ENCODE results near the gene VRK2. TPM values are rescaled to one million over a fixed set of nuclear protein-coding genes. Genes with fewer than 3 reads are reported as not detected.
"Not testable (repeated sequence)": the region's sequence is repeated elsewhere in the genome, so short reads cannot be mapped to it uniquely, and the experiment has no call there.

VRK2 gene
- total RNA-seq, 1 experiment from 2014 or later, result 58.7 TPM

GRCh38 chr2:58106896-58107295 lies 60.3 kb downstream of the VRK2 start:
- H3K4me2 ChIP-seq (ENCODE audit: low read depth, low read length, poor library complexity, severe bottlenecking), result no peak overlapping the region

GRCh38 chr2:58107803-58108710 lies 61.5 kb downstream of the VRK2 start:
- H3K4me2 ChIP-seq (ENCODE audit: low read depth, low read length, poor library complexity, severe bottlenecking), result peak overlapping the region; percentile 5
- H3K36me3 ChIP-seq (ENCODE audit: insufficient read depth, low read length), result no peaks in the 10 kb centered on the region
- no peak overlapping the region for H3K9ac ChIP-seq (ENCODE audit: low read length)
- H3K9me3 ChIP-seq (ENCODE audit: low read length), result no peaks in the 10 kb centered on the region
- H3K4me1 ChIP-seq (ENCODE audit: low read length), result peaks cover 29% of the 10 kb centered on the region
- H4K20me1 ChIP-seq (ENCODE audit: insufficient read depth, low read depth, low read length), result no peaks in the 10 kb centered on the region
- H3K79me2 ChIP-seq (ENCODE audit: low read length), result peaks cover 44% of the 10 kb centered on the region
- H3K27ac ChIP-seq (ENCODE audit: low read length), result no peak overlapping the region
- H3K9me2 ChIP-seq (replicated peaks; ENCODE audit: insufficient read depth, low read length), result no peaks in the 10 kb centered on the region; the same call in 1 of the 2 replicates
- no peaks in the 10 kb centered on the region for H3K27me3 ChIP-seq (ENCODE audit: low read length)
- H2AFZ ChIP-seq (ENCODE audit: low read length), result no peak overlapping the region
- no peak for DNase-seq
- H3K4me3 ChIP-seq (ENCODE audit: low read length), result no peak overlapping the region

More at GRCh38 chr2:58106896-58107295, 60.3 kb downstream of the VRK2 start:
- H3K9ac ChIP-seq (ENCODE audit: low read length), result no peak overlapping the region
- no peak overlapping the region for H2AFZ ChIP-seq (ENCODE audit: low read length)
- H4K20me1 ChIP-seq (ENCODE audit: insufficient read depth, low read depth, low read length), result no peaks in the 10 kb centered on the region
- H3K4me1 ChIP-seq (ENCODE audit: low read length), result peaks cover 29% of the 10 kb centered on the region
- no peaks in the 10 kb centered on the region for H3K27me3 ChIP-seq (ENCODE audit: low read length)
- no peaks in the 10 kb centered on the region for H3K36me3 ChIP-seq (ENCODE audit: insufficient read depth, low read length)
- H3K27ac ChIP-seq (ENCODE audit: low read length), result no peak overlapping the region
- peaks cover 41% of the 10 kb centered on the region for H3K79me2 ChIP-seq (ENCODE audit: low read length)
- DNase-seq, result no peak
- H3K4me3 ChIP-seq (ENCODE audit: low read length), result no peak overlapping the region
- H3K9me2 ChIP-seq (replicated peaks; ENCODE audit: insufficient read depth, low read length), result no peaks in the 10 kb centered on the region; the same call in 1 of the 2 replicates
- no peaks in the 10 kb centered on the region for H3K9me3 ChIP-seq (ENCODE audit: low read length)

GRCh38 chr2:58109481-58109880 lies 62.9 kb downstream of the VRK2 start:
- Histone ChIP-seq H3K9me3 (ENCODE audit: low read length) (no peaks in the 10 kb centered on the region), H3K4me2 (ENCODE audit: low read depth, low read length, poor library complexity, severe bottlenecking) (no peak overlapping the region), H3K9ac (ENCODE audit: low read length) (no peak overlapping the region), H3K79me2 (ENCODE audit: low read length) (peaks cover 44% of the 10 kb centered on the region), H3K4me3 (ENCODE audit: low read length) (no peak overlapping the region), H2AFZ (ENCODE audit: low read length) (no peak overlapping the region), H3K36me3 (ENCODE audit: insufficient read depth, low read length) (no peaks in the 10 kb centered on the region), H3K27me3 (ENCODE audit: low read length) (no peaks in the 10 kb centered on the region), H3K27ac (ENCODE audit: low read length) (no peak overlapping the region), H3K9me2 (replicated peaks; ENCODE audit: insufficient read depth, low read length) (no peaks in the 10 kb centered on the region; the same call in 1 of the 2 replicates), H4K20me1 (ENCODE audit: insufficient read depth, low read depth, low read length) (no peaks in the 10 kb centered on the region), H3K4me1 (ENCODE audit: low read length) (peaks cover 25% of the 10 kb centered on the region)
- no peak for DNase-seq

GRCh38 chr2:58110765-58111164 lies 64.2 kb downstream of the VRK2 start:
- H3K79me2 ChIP-seq (ENCODE audit: low read length), result peaks cover 39% of the 10 kb centered on the region
- no peaks in the 10 kb centered on the region for H3K9me2 ChIP-seq (replicated peaks; ENCODE audit: insufficient read depth, low read length)
- no peak for DNase-seq
- no peak overlapping the region for H2AFZ ChIP-seq (ENCODE audit: low read length)
- no peaks in the 10 kb centered on the region for H3K9me3 ChIP-seq (ENCODE audit: low read length)
- no peak overlapping the region for H3K4me3 ChIP-seq (ENCODE audit: low read length)
- H3K27me3 ChIP-seq (ENCODE audit: low read length), result no peaks in the 10 kb centered on the region
- no peak overlapping the region for H3K4me2 ChIP-seq (ENCODE audit: low read depth, low read length, poor library complexity, severe bottlenecking)
- H3K4me1 ChIP-seq (ENCODE audit: low read length), result peaks cover 23% of the 10 kb centered on the region
- H3K9ac ChIP-seq (ENCODE audit: low read length), result no peak overlapping the region
- no peaks in the 10 kb centered on the region for H3K36me3 ChIP-seq (ENCODE audit: insufficient read depth, low read length)
- H3K27ac ChIP-seq (ENCODE audit: low read length), result no peak overlapping the region
- H4K20me1 ChIP-seq (ENCODE audit: insufficient read depth, low read depth, low read length), result no peaks in the 10 kb centered on the region

- not testable (repeated sequence) for H3K4me2 ChIP-seq (ENCODE audit: low read depth, low read length, poor library complexity, severe bottlenecking); H3K27me3 ChIP-seq (ENCODE audit: low read length); DNase-seq; H4K20me1 ChIP-seq (ENCODE audit: insufficient read depth, low read depth, low read length); H3K4me1 ChIP-seq (ENCODE audit: low read length); H3K36me3 ChIP-seq (ENCODE audit: insufficient read depth, low read length); H3K9me3 ChIP-seq (ENCODE audit: low read length); H2AFZ ChIP-seq (ENCODE audit: low read length); H3K27ac ChIP-seq (ENCODE audit: low read length); H3K9me2 ChIP-seq (replicated peaks; ENCODE audit: insufficient read depth, low read length); H3K9ac ChIP-seq (ENCODE audit: low read length); H3K4me3 ChIP-seq (ENCODE audit: low read length)
- peaks cover 25% of the 10 kb centered on the region for H3K79me2 ChIP-seq (ENCODE audit: low read length)
Observed at GRCh38 chr2:58113563-58113962, 67.0 kb downstream of the VRK2 start.

GRCh38 chr2:58120626-58121229 lies 74.1 kb downstream of the VRK2 start:
- peaks cover 5% of the 10 kb centered on the region; the same call in 1 of the 2 replicates for H3K79me2 ChIP-seq (ENCODE audit: low read length)
- H3K4me3 ChIP-seq (ENCODE audit: low read length), result no peak overlapping the region
- H3K9ac ChIP-seq (ENCODE audit: low read length), result no peak overlapping the region
- no peak overlapping the region for H3K27ac ChIP-seq (ENCODE audit: low read length)
- H4K20me1 ChIP-seq (ENCODE audit: insufficient read depth, low read depth, low read length), result no peaks in the 10 kb centered on the region
- H3K4me1 ChIP-seq (ENCODE audit: low read length), result no peaks in the 10 kb centered on the region
- H3K36me3 ChIP-seq (ENCODE audit: insufficient read depth, low read length), result peaks cover 7% of the 10 kb centered on the region; the same call in 1 of the 2 replicates
- no peak overlapping the region for H3K4me2 ChIP-seq (ENCODE audit: low read depth, low read length, poor library complexity, severe bottlenecking)
- H2AFZ ChIP-seq (ENCODE audit: low read length), result no peak overlapping the region
- no peak for DNase-seq
- H3K27me3 ChIP-seq (ENCODE audit: low read length), result no peaks in the 10 kb centered on the region
- no peaks in the 10 kb centered on the region; the same call in 1 of the 2 replicates for H3K9me2 ChIP-seq (replicated peaks; ENCODE audit: insufficient read depth, low read length)
- no peaks in the 10 kb centered on the region for H3K9me3 ChIP-seq (ENCODE audit: low read length)

GRCh38 chr2:58122040-58122439 lies 75.4 kb downstream of the VRK2 start:
- no peak overlapping the region for H3K9ac ChIP-seq (ENCODE audit: low read length)
- H3K36me3 ChIP-seq (ENCODE audit: insufficient read depth, low read length), result peaks cover 7% of the 10 kb centered on the region; the same call in 1 of the 2 replicates
- H3K4me3 ChIP-seq (ENCODE audit: low read length), result no peak overlapping the region
- DNase-seq, result no peak
- no peaks in the 10 kb centered on the region for H3K27me3 ChIP-seq (ENCODE audit: low read length)
- H2AFZ ChIP-seq (ENCODE audit: low read length), result no peak overlapping the region
- peaks cover 5% of the 10 kb centered on the region; the same call in 1 of the 2 replicates for H3K79me2 ChIP-seq (ENCODE audit: low read length)
- H4K20me1 ChIP-seq (ENCODE audit: insufficient read depth, low read depth, low read length), result no peaks in the 10 kb centered on the region
- H3K9me2 ChIP-seq (replicated peaks; ENCODE audit: insufficient read depth, low read length), result no peaks in the 10 kb centered on the region; the same call in 1 of the 2 replicates
- no peak overlapping the region for H3K4me2 ChIP-seq (ENCODE audit: low read depth, low read length, poor library complexity, severe bottlenecking)
- no peak overlapping the region for H3K27ac ChIP-seq (ENCODE audit: low read length)
- H3K9me3 ChIP-seq (ENCODE audit: low read length), result no peaks in the 10 kb centered on the region
- H3K4me1 ChIP-seq (ENCODE audit: low read length), result no peaks in the 10 kb centered on the region

- Histone ChIP-seq H3K9me2 (replicated peaks; ENCODE audit: insufficient read depth, low read length) (no peaks in the 10 kb centered on the region; the same call in 1 of the 2 replicates), H3K36me3 (ENCODE audit: insufficient read depth, low read length) (peaks cover 7% of the 10 kb centered on the region; the same call in 1 of the 2 replicates), H4K20me1 (ENCODE audit: insufficient read depth, low read depth, low read length) (no peaks in the 10 kb centered on the region), H3K4me2 (ENCODE audit: low read depth, low read length, poor library complexity, severe bottlenecking) (no peak overlapping the region), H3K4me1 (ENCODE audit: low read length) (no peaks in the 10 kb centered on the region), H3K9me3 (ENCODE audit: low read length) (no peaks in the 10 kb centered on the region), H2AFZ (ENCODE audit: low read length) (no peak overlapping the region), H3K27ac (ENCODE audit: low read length) (no peak overlapping the region), H3K79me2 (ENCODE audit: low read length) (peaks cover 5% of the 10 kb centered on the region; the same call in 1 of the 2 replicates), H3K9ac (ENCODE audit: low read length) (no peak overlapping the region), H3K27me3 (ENCODE audit: low read length) (no peaks in the 10 kb centered on the region), H3K4me3 (ENCODE audit: low read length) (no peak overlapping the region)
- DNase-seq, result no peak
Observed at GRCh38 chr2:58122540-58122939, 75.9 kb downstream of the VRK2 start.
